Neural progenitor cell (in vitro differentiated cells): ENCODE measurements around the gene ATP6V0D1.

Source experiments
- CTCF ChIP-seq: fragments of 200-600 bp; sonication (generic); IDR thresholded peaks from 2 replicates; pipeline ENCODE4 v1.5.1; 2017; ENCODE audit warnings: antibody characterized with exemption, mild to moderate bottlenecking
- EZH2 ChIP-seq: fragments of 200-600 bp; sonication (generic); IDR thresholded peaks from 2 replicates; pipeline ENCODE4 v1.6.1; 2017; ENCODE audit warnings: antibody characterized with exemption, mild to moderate bottlenecking, moderate library complexity
- EZH2phosphoT487 ChIP-seq: fragments of 200-600 bp; sonication (generic); IDR thresholded peaks from 2 replicates; pipeline ENCODE4 v1.6.1; 2017; ENCODE audit warnings: antibody characterized with exemption

DNA sequence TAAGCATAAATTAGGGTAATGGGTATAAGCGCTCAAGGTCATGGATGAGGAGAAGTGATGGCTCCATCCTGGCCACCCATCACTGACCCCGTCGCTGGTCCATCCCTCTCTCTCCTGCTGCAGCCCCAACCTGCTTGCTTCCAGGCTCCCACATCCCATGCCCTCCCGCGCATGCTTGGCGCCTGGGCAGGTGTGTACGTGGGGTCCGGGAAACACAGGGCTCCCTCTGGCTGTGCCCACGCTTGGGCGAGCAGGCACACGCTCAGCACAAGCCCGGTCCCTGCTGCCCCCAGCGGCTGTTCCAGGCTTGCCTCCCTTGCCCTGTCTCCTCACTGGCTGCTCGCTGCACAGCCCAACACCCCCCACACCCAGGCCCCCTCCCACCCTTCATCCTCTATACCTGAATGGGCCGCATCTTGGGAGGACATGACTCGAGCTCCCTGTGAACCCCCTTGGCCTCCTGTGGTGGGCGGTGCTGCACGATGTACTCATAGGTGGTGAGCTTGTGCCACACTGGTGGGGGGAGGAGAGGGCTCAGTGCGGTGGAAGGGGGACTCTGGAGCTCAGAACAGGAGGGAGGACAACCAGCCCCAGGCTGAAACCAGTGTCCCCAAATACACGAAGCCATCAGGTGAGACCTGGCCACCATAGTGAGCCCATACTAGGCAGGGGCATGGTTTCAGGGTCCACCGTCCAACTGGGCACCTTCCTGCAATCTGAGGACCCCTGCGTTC is 83.0 kb downstream of the ATP6V0D1 start:
- TF ChIP-seq EZH2 (no peak), CTCF (no peak), EZH2phosphoT487 (no peak)
